ENCODE data around the gene CHRNA3. TPM values are rescaled to one million over a fixed set of nuclear protein-coding genes. Genes with fewer than 3 reads are reported as not detected.

CHRNA3 gene
- total RNA-seq, 1 experiment from 2014 or later, result not detected

GRCh38 chr15:78636378-78636859 lies 15.6 kb upstream of the CHRNA3 start:
- no TSS peak for BruUV-seq (replicated peaks)
- Histone ChIP-seq H3K9me3 (ENCODE audit: control insufficient read depth in 1 of 2, insufficient read depth in 1 of 2, low read depth in 1 of 2, low read length in 2 of 2) (peaks cover 6 to 9% of the 10 kb centered on the region in 2 experiments; a peak in 1 of 4 replicates), H3K9ac (ENCODE audit: low read length) (no peak overlapping the region), H3K27me3 (ENCODE audit: insufficient read depth, low read length) (no peaks in the 10 kb centered on the region), H3K9me2 (ENCODE audit: insufficient read depth) (no peaks in the 10 kb centered on the region), H3K79me2 (ENCODE audit: insufficient read depth, low read length) (no peaks in the 10 kb centered on the region), H2AFZ (ENCODE audit: low read depth, low read length, poor library complexity, severe bottlenecking) (no peak overlapping the region), H3K27ac (ENCODE audit: low read depth, low read length) (no peak overlapping the region), H3K4me2 (ENCODE audit: low read length) (no peak overlapping the region), H3K36me3 (ENCODE audit: control insufficient read depth in 1 of 2, insufficient read depth in 2 of 2, low read length in 2 of 2) (no peaks in the 10 kb centered on the region), H3K4me1 (ENCODE audit: control insufficient read depth in 1 of 2, insufficient read depth in 2 of 2, low read length in 2 of 2) (peaks cover 2 to 11% of the 10 kb centered on the region in 2 experiments; a peak in 2 of 4 replicates), H3K4me3 (replicated peaks in 1 of 2; ENCODE audit: low read depth in 1 of 2, low read length in 2 of 2) (no peak overlapping the region), H4K20me1 (ENCODE audit: insufficient read depth) (no peaks in the 10 kb centered on the region)
- CTCF ChIA-PET, result interaction anchor here (3.7 kb wide), 1 partner anchor 73 kb away, joined by 19 read pairs; no protein-coding TSS in a partner anchor
- POLR2A ChIA-PET, result no interaction called here
- no peak for TF ChIP-seq SP1 (IDR thresholded peaks at IDR 0.05; ENCODE audit: low read depth)
- TF ChIP-seq RAD21 (IDR thresholded peaks at IDR 0.05; ENCODE audit: low read depth), result no peak
- no peak for TF ChIP-seq YY1 (IDR thresholded peaks at IDR 0.05; ENCODE audit: extremely low read depth, insufficient replicate concordance, low read depth, low read length)
- no peak for TF ChIP-seq ATF3 (IDR thresholded peaks at IDR 0.05)
- no peak for TF ChIP-seq POLR2AphosphoS5 (IDR thresholded peaks at IDR 0.05; ENCODE audit: low read depth, low read length)
- no peak for TF ChIP-seq POLR2A (IDR thresholded peaks at IDR 0.05; ENCODE audit: borderline replicate concordance, extremely low read depth, insufficient read depth, insufficient read length)
- no peak for TF ChIP-seq CEBPB (IDR thresholded peaks at IDR 0.05; ENCODE audit: low read depth)
- TF ChIP-seq, protein P1, sequence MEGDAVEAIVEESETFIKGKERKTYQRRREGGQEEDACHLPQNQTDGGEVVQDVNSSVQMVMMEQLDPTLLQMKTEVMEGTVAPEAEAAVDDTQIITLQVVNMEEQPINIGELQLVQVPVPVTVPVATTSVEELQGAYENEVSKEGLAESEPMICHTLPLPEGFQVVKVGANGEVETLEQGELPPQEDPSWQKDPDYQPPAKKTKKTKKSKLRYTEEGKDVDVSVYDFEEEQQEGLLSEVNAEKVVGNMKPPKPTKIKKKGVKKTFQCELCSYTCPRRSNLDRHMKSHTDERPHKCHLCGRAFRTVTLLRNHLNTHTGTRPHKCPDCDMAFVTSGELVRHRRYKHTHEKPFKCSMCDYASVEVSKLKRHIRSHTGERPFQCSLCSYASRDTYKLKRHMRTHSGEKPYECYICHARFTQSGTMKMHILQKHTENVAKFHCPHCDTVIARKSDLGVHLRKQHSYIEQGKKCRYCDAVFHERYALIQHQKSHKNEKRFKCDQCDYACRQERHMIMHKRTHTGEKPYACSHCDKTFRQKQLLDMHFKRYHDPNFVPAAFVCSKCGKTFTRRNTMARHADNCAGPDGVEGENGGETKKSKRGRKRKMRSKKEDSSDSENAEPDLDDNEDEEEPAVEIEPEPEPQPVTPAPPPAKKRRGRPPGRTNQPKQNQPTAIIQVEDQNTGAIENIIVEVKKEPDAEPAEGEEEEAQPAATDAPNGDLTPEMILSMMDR (IDR thresholded peaks at IDR 0.05 in 2 of 3, conservative IDR thresholded peaks at IDR 0.05 in 1 of 3; ENCODE audit: borderline replicate concordance in 1 of 3, insufficient read depth in 1 of 3, low read depth in 2 of 3, low read length in 2 of 3), result no peak
- no peak for TF ChIP-seq ELF1 (IDR thresholded peaks at IDR 0.05; ENCODE audit: borderline replicate concordance, low read depth)
- no peak for TF ChIP-seq EZH2 (IDR thresholded peaks at IDR 0.05)
- TF ChIP-seq EGR1 (IDR thresholded peaks at IDR 0.05; ENCODE audit: low read depth), result no peak
- no peak for TF ChIP-seq JUND (IDR thresholded peaks at IDR 0.05)
- no peak for TF ChIP-seq MAX (IDR thresholded peaks at IDR 0.05)
- no peak for TF ChIP-seq ZBTB33 (IDR thresholded peaks at IDR 0.05; ENCODE audit: extremely low read depth, insufficient replicate concordance, low read length)
- no peak for TF ChIP-seq TCF7L2 (IDR thresholded peaks at IDR 0.05; ENCODE audit: borderline replicate concordance, extremely low read depth, insufficient read depth, insufficient read length)
- TF ChIP-seq EZH2phosphoT487 (IDR thresholded peaks at IDR 0.05; ENCODE audit: borderline replicate concordance), result no peak
- TF ChIP-seq REST (IDR thresholded peaks at IDR 0.05; ENCODE audit: low read depth), result no peak
- intact Hi-C loops (cut with micrococcal nuclease), result no loop called here
- RAD21 ChIA-PET (ENCODE audit: low non-redundant PET in 1 of 2, low total read pairs in 2 of 2, uncharacterized antibody in 2 of 2, unreplicated experiment in 2 of 2), result no interaction called here
- ATAC-seq (no peak), DNase-seq (ENCODE audit: low read depth, low spot score) (no peak)

Measured in HCT116 (cell line).